Activated CD4-positive, CD25-positive, alpha-beta regulatory T cell treated with anti-CD3 and anti-CD28 coated beads, Interleukin-2, amount 50 U/mL, for 24 hours (primary cell): ENCODE data around the gene NNT.
A peak's percentile ranks its signal among the peaks of the same experiment; 100 is the strongest.
"Not testable (repeated sequence)": the region's sequence is repeated elsewhere in the genome, so short reads cannot be mapped to it uniquely, and the experiment has no call there.

Experiments used
- ATAC-seq, 2 donors: fragments of 150-1000 bp; cut with Tn5 transposase; one replicate each; pipeline ENCODE4 v1.10.0; 2021; ENCODE audit warnings: mild to moderate bottlenecking in 1 of 2, moderate library complexity in 1 of 2

The NNT gene

GRCh38 chr5:43583724-43584123 is 19.3 kb upstream of the NNT start:
- no peak for ATAC-seq

GRCh38 chr5:43584166-43584699 is 18.7 kb upstream of the NNT start:
- ATAC-seq: no peak

- ATAC-seq: no peak
These were observed 14.1 kb upstream of the NNT start for GRCh38 chr5:43588842-43589241.

GRCh38 chr5:43589310-43589709 is 13.7 kb upstream of the NNT start:
- ATAC-seq: no peak

GRCh38 chr5:43590700-43591099 is 12.3 kb upstream of the NNT start:
- no peak for ATAC-seq

GRCh38 chr5:43592363-43592762 is 10.6 kb upstream of the NNT start:
- no peak for ATAC-seq

- not testable (repeated sequence) for ATAC-seq
These were observed 4.1 kb upstream of the NNT start for GRCh38 chr5:43598927-43599326.

GRCh38 chr5:43601454-43602260 is 1.3 kb upstream of the NNT start:
- no peak for ATAC-seq

- peak; percentile 77 to 84 for ATAC-seq
These were observed 601 bp downstream of the NNT start for GRCh38 chr5:43603344-43604217.

GRCh38 chr5:43604699-43605098 is 1.7 kb downstream of the NNT start:
- ATAC-seq: no peak

GRCh38 chr5:43606351-43606750 is 3.4 kb downstream of the NNT start:
- no peak for ATAC-seq

GRCh38 chr5:43608406-43608805 is 5.4 kb downstream of the NNT start:
- no peak for ATAC-seq

GRCh38 chr5:43609752-43610151 is 6.8 kb downstream of the NNT start:
- peak; percentile 65 for ATAC-seq

GRCh38 chr5:43613370-43613769 is 10.4 kb downstream of the NNT start:
- ATAC-seq: no peak

GRCh38 chr5:43615445-43616184 is 12.6 kb downstream of the NNT start:
- ATAC-seq: no peak

- ATAC-seq: no peak
These were observed 13.6 kb downstream of the NNT start for GRCh38 chr5:43616535-43616934.

GRCh38 chr5:43619380-43619779 is 16.4 kb downstream of the NNT start:
- no peak for ATAC-seq

- ATAC-seq: no peak
These were observed 16.9 kb downstream of the NNT start for GRCh38 chr5:43619911-43620310.

GRCh38 chr5:43620944-43621505 is 18.0 kb downstream of the NNT start:
- ATAC-seq: no peak

- ATAC-seq: no peak
These were observed 19.1 kb downstream of the NNT start for GRCh38 chr5:43622074-43622473.

GRCh38 chr5:43623048-43623680 is 20.2 kb downstream of the NNT start:
- ATAC-seq: no peak

- peak in 1 of 2 donors; percentile 45 for ATAC-seq
These were observed 24.0 kb downstream of the NNT start for GRCh38 chr5:43627028-43627427.
